HEK293T (cell line): ENCODE results near the gene TLNRD1.

Source experiments
- CTCF ChIA-PET: fragments of 350-600 bp; formaldehyde crosslinking; extraction: SDS; loops from one replicate; lab custom pipeline; 2021; ENCODE audit warnings: antibody characterized with exemption, inconsistent platforms; lab: Yijun Ruan, JAX
- POLR2A ChIA-PET: fragments of 350-600 bp; formaldehyde crosslinking; extraction: SDS; loops from one replicate; lab custom pipeline; 2020; ENCODE audit warnings: antibody characterized with exemption, inconsistent platforms; lab: Yijun Ruan, JAX
- DNase-seq: peaks from one replicate; pipeline ENCODE4 v3.0.0; 2012; ENCODE audit warnings: mixed read lengths; ENCODE audit errors: extremely low spot score
- ARNT ChIP-seq: fragments of 450-650 bp; IDR thresholded peaks from 2 replicates; pipeline ENCODE4 v1.6.1; 2017; ENCODE audit warnings: mild to moderate bottlenecking
- BHLHE40 ChIP-seq: fragments of 450-650 bp; IDR thresholded peaks from 2 replicates; pipeline ENCODE4 v1.6.1; 2016; ENCODE audit warnings: mild to moderate bottlenecking, moderate library complexity, borderline replicate concordance
- CTBP1 ChIP-seq: fragments of 450-650 bp; IDR thresholded peaks from 2 replicates; pipeline ENCODE4 v1.6.1; 2016; ENCODE audit warnings: borderline replicate concordance
- ELF4 ChIP-seq: fragments of 450-650 bp; IDR thresholded peaks from 2 replicates; pipeline ENCODE4 v1.6.1; 2017; ENCODE audit warnings: antibody characterized with exemption
- FOXA1 ChIP-seq: fragments of 450-650 bp; IDR thresholded peaks from 2 replicates; pipeline ENCODE4 v1.6.1; 2016; ENCODE audit warnings: mild to moderate bottlenecking
- FOXK2 ChIP-seq: fragments of 450-650 bp; IDR thresholded peaks from 2 replicates; pipeline ENCODE4 v1.6.1; 2016; ENCODE audit warnings: mild to moderate bottlenecking
- FOXM1 ChIP-seq: fragments of 450-650 bp; IDR thresholded peaks from 2 replicates; pipeline ENCODE4 v1.6.1; 2017; ENCODE audit warnings: mild to moderate bottlenecking, borderline replicate concordance
- HDGF ChIP-seq: fragments of 450-650 bp; IDR thresholded peaks from 2 replicates; pipeline ENCODE4 v1.6.1; 2017; ENCODE audit warnings: antibody characterized with exemption, borderline replicate concordance
- L3MBTL2 ChIP-seq: fragments of 450-650 bp; conservative IDR thresholded peaks from 2 replicates; pipeline ENCODE4 v1.6.1; 2016; ENCODE audit warnings: mild to moderate bottlenecking
- LEF1 ChIP-seq: fragments of 450-650 bp; IDR thresholded peaks from 2 replicates; pipeline ENCODE4 v1.6.1; 2017; ENCODE audit warnings: mild to moderate bottlenecking, borderline replicate concordance
- NFRKB ChIP-seq: fragments of 450-650 bp; IDR thresholded peaks from 2 replicates; pipeline ENCODE4 v1.6.1; 2016; ENCODE audit warnings: mild to moderate bottlenecking, moderate library complexity
- SP1 ChIP-seq: fragments of 450-650 bp; IDR thresholded peaks from 2 replicates; pipeline ENCODE4 v1.6.1; 2017
- SUZ12 ChIP-seq: fragments of 450-650 bp; IDR thresholded peaks from 2 replicates; pipeline ENCODE4 v1.6.1; 2016; ENCODE audit warnings: mild to moderate bottlenecking
- TARDBP ChIP-seq: fragments of 450-650 bp; IDR thresholded peaks from 2 replicates; pipeline ENCODE4 v1.6.1; 2016
- ZNF384 ChIP-seq: fragments of 450-650 bp; IDR thresholded peaks from 2 replicates; pipeline ENCODE4 v1.6.1; 2016
- TF ChIP-seq, protein P1 (sequence below): fragments of 450-650 bp; IDR thresholded peaks from 2 replicates; pipeline ENCODE4 v1.6.1; 2016

The TLNRD1 gene

GRCh38 chr15:80976851-80977250 lies 23.9 kb upstream of the TLNRD1 start:
- CTCF ChIA-PET = interaction anchor here (0.7 to 4.9 kb wide), 9 partner anchors 10 to 373 kb away, joined by 4 to 94 read pairs (median 6); partner anchors contain the start of gene CEMIP
- TF ChIP-seq NFRKB (no peak), CTBP1 (no peak), ZNF384 (no peak), FOXM1 (no peak), FOXA1 (no peak), BHLHE40 (no peak)
- TF ChIP-seq, protein P1, sequence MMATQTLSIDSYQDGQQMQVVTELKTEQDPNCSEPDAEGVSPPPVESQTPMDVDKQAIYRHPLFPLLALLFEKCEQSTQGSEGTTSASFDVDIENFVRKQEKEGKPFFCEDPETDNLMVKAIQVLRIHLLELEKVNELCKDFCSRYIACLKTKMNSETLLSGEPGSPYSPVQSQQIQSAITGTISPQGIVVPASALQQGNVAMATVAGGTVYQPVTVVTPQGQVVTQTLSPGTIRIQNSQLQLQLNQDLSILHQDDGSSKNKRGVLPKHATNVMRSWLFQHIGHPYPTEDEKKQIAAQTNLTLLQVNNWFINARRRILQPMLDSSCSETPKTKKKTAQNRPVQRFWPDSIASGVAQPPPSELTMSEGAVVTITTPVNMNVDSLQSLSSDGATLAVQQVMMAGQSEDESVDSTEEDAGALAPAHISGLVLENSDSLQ = no peak
- no peak for DNase-seq
- POLR2A ChIA-PET = interaction anchor here (1.6 kb wide), 1 partner anchor 24 kb away, joined by 7 read pairs; the partner anchor contains the start of gene TLNRD1

DNA sequence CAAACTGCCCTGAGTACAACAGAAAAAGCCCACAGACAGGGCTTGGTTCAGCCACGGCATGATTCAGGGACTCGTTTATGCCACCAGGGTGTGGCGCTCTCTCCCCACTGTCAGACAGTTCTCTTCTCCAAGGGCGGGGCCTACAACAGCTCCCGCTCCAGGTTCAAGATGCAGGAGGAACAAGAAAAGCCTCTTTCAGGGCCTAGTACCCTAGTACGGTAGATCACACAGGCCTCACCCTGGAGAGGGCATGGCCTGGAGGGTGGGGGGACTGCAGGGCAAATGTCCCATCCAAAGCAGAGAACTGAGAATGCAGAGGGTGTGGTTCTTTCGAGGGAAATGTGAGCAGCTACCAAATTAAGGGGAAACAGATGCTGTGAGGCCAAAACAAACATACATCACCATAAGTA lies 23.1 kb upstream of the TLNRD1 start:
- TF ChIP-seq FOXM1 (0 out of 2 replicates have a peak, but pooled peaks have one; percentile 11), ELF4 (no peak)
- ChIA-PET POLR2A (interaction anchor here (0.6 to 1.6 kb wide), 3 partner anchors 14 to 288 kb away, joined by 5 to 7 read pairs (median 6); partner anchors contain the start of gene TLNRD1), CTCF (interaction anchor here (0.6 to 4.9 kb wide), 18 partner anchors 9 to 372 kb away, joined by 3 to 94 read pairs (median 5); partner anchors contain the start of gene CEMIP)
- peak; percentile 85 for DNase-seq

DNA sequence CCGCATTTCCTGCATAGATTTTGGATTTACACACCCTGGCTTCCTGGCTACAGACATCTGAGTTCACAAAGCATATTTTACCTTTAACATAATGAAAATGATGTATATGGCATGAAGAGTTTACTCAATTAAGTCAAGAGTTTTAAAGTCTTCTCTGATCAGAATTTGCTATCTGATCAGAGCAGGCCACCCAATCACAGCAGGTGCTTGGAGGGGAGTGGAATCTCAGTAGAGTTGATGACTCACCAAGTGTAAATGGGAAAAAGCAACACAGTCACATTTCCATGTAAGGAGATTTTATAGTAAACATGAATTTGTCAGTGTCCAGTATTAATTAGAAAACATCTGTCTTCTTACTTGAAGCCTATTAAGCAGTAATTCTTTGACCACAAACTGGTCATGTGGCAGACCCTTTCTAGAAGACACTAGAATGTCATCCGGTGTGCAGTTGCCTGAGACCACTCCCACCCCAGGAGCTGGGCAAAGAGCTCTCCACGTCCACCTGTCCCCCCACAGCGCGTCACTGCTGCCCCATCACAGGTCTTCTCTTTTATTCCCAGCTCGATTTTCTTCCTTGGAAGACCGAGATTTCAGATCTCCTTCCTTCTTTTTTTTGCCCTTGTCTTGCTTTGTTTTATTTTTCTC lies 21.9 kb upstream of the TLNRD1 start:
- TF ChIP-seq FOXM1 = no peak
- no peak for TF ChIP-seq NFRKB
- TF ChIP-seq LEF1 = no peak
- TF ChIP-seq ARNT = no peak
- no peak for TF ChIP-seq FOXA1
- TF ChIP-seq ELF4 = no peak
- TF ChIP-seq L3MBTL2 = no peak
- no peak for TF ChIP-seq SP1
- TF ChIP-seq ZNF384 = no peak
- TF ChIP-seq FOXK2 = no peak
- POLR2A ChIA-PET = interaction anchor here (1.9 kb wide), 1 partner anchor 9 kb away, joined by 6 read pairs; no protein-coding TSS in a partner anchor

DNA sequence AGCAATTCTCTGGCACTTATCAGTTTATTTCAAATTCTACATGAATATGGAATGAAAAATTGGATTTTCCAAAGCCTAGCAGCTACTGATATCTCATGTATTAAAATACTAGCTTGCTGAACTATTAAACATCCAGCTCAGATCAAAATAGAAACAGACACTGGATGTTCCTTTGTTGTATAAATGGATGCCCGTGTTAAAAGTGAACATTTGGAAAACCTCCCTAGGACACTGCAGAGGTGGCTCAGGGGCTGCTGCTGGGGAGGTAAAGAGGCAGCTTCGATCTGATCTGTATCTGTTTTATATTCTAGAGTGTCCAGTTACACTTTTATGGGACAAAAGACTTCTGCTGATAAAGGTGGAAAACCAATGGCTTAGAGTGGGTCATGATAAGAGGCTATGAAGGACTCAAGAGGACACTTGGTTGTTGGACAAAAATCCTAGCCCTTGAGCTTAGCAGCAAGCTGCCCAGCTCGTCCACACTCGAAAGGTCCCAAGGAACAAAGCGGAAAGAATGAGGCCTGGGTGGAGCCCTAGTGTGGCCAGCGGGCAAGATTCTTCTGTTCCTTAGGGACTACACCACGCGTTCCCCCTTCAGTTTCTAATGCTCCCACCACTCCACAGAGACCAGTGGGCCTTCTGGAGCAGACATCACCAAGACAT lies 21.1 kb upstream of the TLNRD1 start:
- POLR2A ChIA-PET = interaction anchor here (1.9 kb wide), 1 partner anchor 8 kb away, joined by 6 read pairs; no protein-coding TSS in a partner anchor
- CTCF ChIA-PET = interaction anchor here (0.6 to 2.4 kb wide), 10 partner anchors 8 to 841 kb away, joined by 3 to 19 read pairs (median 3); partner anchors contain the start of gene CEMIP
- TF ChIP-seq L3MBTL2 (no peak), FOXM1 (no peak), ARNT (no peak), SUZ12 (no peak)
- no peak for DNase-seq

More for the DNA sequence above, 21.9 kb upstream of the TLNRD1 start:
- no peak for DNase-seq
- CTCF ChIA-PET = interaction anchor here (0.6 to 2.4 kb wide), 9 partner anchors 8 to 287 kb away, joined by 3 to 19 read pairs (median 4); partner anchors contain the start of gene CEMIP

DNA sequence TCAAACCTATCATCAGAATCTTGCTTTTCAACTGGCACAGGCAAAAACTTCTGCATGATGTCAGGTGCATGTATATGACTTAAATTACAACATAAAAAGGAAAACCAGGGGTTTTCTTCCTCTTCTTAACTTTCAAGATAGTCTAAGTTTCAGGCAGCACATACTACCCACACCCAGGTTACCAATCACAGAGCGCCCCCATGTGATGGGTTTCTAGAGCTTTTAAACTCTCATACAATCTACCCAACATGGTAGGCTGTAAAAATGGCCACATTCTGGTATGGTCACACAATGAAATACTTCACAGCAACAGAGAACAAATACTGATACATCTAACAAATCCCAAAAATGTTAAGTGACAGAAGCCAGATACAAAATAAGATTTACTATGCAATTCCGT lies 18.5 kb upstream of the TLNRD1 start:
- ChIA-PET POLR2A (no interaction called here), CTCF (interaction anchor here (1.0 kb wide), 1 partner anchor 284 kb away, joined by 4 read pairs; no protein-coding TSS in a partner anchor)
- no peak for TF ChIP-seq SUZ12
- TF ChIP-seq FOXK2 = no peak
- TF ChIP-seq NFRKB = no peak
- no peak for TF ChIP-seq FOXA1
- TF ChIP-seq TARDBP = no peak
- no peak for TF ChIP-seq L3MBTL2
- TF ChIP-seq, protein P1 = no peak
- TF ChIP-seq HDGF = no peak
- TF ChIP-seq ELF4 = no peak
- no peak for TF ChIP-seq BHLHE40
- TF ChIP-seq FOXM1 = no peak
- TF ChIP-seq ARNT = no peak
- TF ChIP-seq CTBP1 = no peak
- no peak for TF ChIP-seq LEF1
- TF ChIP-seq SP1 = no peak
- TF ChIP-seq ZNF384 = no peak

DNA sequence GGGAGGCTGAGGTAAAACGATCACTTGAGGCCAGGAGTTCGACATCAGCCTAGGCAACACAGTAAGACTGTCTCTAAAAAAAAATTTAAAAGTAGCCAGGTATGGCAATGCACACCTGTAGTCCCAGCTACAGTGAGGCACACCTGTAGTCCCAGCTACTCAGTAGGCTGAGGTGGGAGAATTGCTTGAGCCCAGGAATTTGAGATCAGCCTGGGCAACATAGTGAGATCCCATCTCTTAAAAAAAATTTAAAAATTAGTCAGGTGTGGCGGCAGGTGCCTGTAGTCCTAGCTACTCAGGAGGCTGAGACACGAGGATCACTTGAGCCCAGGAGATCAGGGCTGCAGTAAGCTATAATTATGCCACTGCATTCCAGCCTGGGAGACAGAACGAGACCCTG lies 17.9 kb upstream of the TLNRD1 start:
- TF ChIP-seq NFRKB (no peak), BHLHE40 (no peak), HDGF (no peak), CTBP1 (no peak)
- ChIA-PET CTCF (interaction anchor here (1.0 kb wide), 1 partner anchor 284 kb away, joined by 4 read pairs; no protein-coding TSS in a partner anchor), POLR2A (no interaction called here)
- no peak for DNase-seq

More for the DNA sequence above, 18.5 kb upstream of the TLNRD1 start:
- DNase-seq = no peak

DNA sequence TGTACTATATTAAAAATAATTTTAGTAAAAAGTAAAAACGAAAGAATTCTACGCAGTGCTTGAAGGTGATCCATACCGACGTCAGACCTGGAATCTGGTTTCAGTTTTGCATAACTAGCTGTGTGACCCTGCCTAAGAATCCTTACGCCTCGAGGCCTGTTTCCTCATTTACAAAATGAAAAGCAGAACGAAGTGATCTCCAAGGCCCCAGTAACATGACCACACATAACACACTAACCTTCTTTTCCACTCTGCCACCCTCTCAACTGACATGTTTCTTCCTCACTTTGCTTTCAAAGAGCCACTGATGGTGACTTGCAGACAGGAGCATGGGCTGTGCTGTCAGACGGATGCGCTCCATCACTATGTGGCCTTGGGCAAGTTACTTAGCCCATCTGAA lies 15.9 kb upstream of the TLNRD1 start:
- DNase-seq = no peak
- no peak for TF ChIP-seq SP1
- no peak for TF ChIP-seq FOXA1
- POLR2A ChIA-PET = no interaction called here
- CTCF ChIA-PET = no interaction called here
